Daoy (cell line): ENCODE results near the gene ZNF354C. TPM values are rescaled to one million over a fixed set of nuclear protein-coding genes. Genes with fewer than 3 reads are reported as not detected.

Experiments used
- DNase-seq: peaks from one replicate; pipeline ENCODE4 v3.0.0-alpha.2; 2015; ENCODE audit warnings: low read depth
- total RNA-seq: library from RNA; depleted of rRNA; stranded (reverse); fragments of >200 nt; shearing (Covaris generic); gene quantifications from 2 replicates; pipeline ENCODE4 v1.2.3, GENCODE V29; 2014; rRNA removed

The ZNF354C gene
- total RNA-seq, 1 experiment from 2014 or later: 2.7 TPM

GRCh38 chr5:179127136-179128040 is 67.2 kb downstream of the ZNF354C start:
- no peak for DNase-seq

GRCh38 chr5:179128041-179128365 is 67.8 kb downstream of the ZNF354C start:
- DNase-seq: no peak

- no peak for DNase-seq
Measured at GRCh38 chr5:179128976-179129375, 68.8 kb downstream of the ZNF354C start.

GRCh38 chr5:179129607-179130071 is 69.5 kb downstream of the ZNF354C start:
- DNase-seq: no peak

- DNase-seq: no peak
Measured at GRCh38 chr5:179130101-179130681, 70.0 kb downstream of the ZNF354C start.

DNA sequence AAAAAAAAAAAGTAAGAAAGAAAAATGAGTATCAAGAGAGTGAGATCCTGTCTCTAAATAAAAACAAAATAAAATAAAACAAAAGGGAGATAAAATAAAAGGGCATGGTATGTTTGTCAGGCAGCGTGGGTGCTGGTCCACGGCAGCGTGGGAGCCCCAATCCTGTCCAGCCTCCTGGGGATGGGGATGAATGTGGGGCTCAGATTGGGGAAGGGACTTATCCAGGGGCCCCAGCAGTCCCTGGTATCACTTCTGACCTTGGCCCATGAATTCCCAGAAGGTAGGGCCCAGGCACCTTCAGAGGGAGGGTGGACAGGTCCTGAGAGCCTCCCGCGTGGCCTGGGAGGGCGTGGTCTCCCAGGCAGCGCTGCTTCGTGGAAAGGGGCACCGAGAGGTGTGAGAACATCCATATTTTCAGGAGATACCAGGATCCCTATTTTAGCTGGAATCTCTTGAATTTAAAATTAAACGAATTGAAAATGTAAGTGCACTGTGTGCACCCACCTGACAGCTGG is 71.2 kb downstream of the ZNF354C start:
- no peak for DNase-seq

DNA sequence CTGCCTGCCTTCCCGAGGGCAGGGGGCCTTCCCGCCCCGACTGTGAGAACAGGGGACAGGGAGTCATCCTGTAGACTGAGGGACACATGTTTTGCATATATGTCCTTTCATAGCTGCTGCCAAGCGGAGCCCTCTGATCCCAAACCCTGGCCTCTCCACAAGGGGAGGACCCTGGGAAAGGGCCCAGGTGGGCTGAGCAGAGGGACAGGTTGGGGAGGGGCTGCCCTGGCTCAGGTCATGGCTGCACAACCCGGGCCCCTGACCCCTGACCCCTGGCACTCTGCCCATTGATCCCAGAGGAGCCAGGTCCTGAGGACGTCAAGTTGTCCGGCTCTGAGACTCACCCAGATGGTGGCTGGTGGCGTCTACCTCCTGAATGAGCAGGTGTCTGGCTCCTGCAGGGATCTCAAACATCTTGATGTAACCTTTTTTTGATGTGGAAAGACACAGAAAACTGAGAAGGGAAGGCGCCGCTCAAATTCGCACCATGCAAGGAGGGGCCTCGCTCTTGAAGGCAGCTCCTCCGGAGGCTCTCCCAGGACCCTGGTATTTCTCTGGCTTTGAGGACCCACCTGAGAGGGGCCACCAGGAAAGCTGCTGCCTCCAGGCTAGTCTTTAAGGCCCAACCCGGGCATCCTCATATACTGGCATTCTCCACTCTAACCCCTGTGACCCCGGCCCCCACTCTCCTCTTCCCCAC is 71.9 kb downstream of the ZNF354C start:
- DNase-seq: no peak

- DNase-seq: no peak
Measured at GRCh38 chr5:179132586-179133355, 72.6 kb downstream of the ZNF354C start.

Other genes with a start within 250 kb of the ZNF354C start
- 6.1 and 8.9 TPM in 2 replicates for gene ZNF354B, start 200.4 kb upstream of the ZNF354C start, total RNA-seq
- gene ZFP2, start 164.5 kb upstream of the ZNF354C start, total RNA-seq: 0.11 TPM in 1 of 2 replicates, not detected in the other
- gene ZNF454, start 119.2 kb upstream of the ZNF354C start, total RNA-seq: 1.0 and 2.6 TPM in 2 replicates
- gene GRM6, start 65.1 kb upstream of the ZNF354C start, total RNA-seq: not detected in 2 replicates
- gene ZNF879, start 36.6 kb upstream of the ZNF354C start, total RNA-seq: 0.92 and 2.0 TPM in 2 replicates